HL-60/S4 (cell line): ENCODE data around the gene NUP205.
"Not testable (repeated sequence)": the region's sequence is repeated elsewhere in the genome, so short reads cannot be mapped to it uniquely, and the experiment has no call there.

Source experiments
- in situ Hi-C: fragments of 300-500 bp; cut with MboI; formaldehyde crosslinking; loops from 2 replicates; pipeline ENCODE4 v1.14.3; 2022; ENCODE audit warnings: low sequenced_read_pairs

NUP205 gene

GRCh38 chr7:135664046-135664589, 106.4 kb downstream of the NUP205 start:
- in situ Hi-C loops, result no loop called here

DNA sequence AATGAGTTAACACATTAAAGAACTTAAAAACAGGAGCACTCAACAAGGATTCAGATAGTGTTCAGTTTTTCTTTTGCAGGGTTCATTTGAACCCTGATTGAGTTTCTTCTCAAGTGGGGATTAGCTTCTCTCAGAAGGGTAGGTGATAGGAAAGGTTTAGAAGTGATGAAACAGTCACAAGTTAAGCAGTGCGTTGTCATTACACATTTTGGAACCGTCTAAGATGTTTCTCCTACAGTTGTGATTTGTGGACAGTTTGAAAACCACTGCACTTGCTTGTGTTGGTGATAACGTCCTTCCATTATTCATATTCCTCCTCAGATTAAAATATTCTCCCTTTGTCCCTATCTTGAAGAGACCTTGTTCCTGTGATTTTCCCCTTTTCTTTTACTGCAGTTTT, 107.3 kb downstream of the NUP205 start:
- in situ Hi-C loops, result no loop called here

DNA sequence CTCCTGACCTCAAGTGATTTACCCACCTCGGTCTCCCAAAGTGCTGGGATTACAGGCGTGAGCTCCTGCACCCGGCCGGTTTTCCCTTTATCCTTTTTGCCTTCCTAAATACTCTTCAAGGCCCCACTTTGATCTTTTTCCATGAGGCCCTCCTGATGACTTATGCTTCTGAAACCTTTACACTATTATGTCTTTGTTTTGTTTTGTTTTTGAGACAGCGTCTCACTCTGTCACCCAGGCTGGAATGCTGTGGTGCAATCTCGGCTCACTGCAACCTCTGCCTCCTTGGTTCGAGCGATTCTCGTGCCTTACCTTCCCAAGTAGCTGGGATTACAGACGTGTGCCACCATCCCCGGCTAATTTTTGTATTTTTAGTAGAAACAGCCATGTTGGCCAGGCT, 108.4 kb downstream of the NUP205 start:
- in situ Hi-C loops, result no loop called here

- in situ Hi-C loops, result no loop called here
Observed at GRCh38 chr7:135666846-135667245, 109.1 kb downstream of the NUP205 start.

- in situ Hi-C loops, result not testable (repeated sequence)
Observed at GRCh38 chr7:135667626-135668025, 109.9 kb downstream of the NUP205 start.

DNA sequence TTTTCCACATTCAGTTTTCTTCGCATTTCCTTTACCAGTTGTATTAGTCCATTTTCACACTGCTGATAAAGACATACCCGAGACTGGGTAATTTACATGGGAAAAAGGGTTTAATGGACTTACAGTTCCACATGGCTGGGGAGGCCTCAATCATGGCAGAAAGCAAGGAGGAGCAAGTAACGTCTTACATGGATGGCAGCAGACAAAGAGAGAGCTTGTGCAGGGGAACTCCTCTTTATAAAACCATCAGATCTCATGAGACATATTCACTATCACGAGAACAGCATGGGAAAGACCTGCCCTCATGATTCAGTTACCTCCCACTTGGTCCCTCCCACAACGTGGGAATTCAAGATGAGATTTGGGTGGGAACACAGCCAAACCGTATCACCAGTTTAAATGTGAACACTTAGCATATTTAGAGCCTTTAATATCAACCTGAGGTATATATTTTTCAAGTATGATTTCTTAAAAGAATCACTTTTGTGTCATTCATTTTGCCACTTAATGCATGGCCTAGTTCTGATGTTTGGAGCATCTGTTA, 111.2 kb downstream of the NUP205 start:
- in situ Hi-C loops, result not testable (repeated sequence)

DNA sequence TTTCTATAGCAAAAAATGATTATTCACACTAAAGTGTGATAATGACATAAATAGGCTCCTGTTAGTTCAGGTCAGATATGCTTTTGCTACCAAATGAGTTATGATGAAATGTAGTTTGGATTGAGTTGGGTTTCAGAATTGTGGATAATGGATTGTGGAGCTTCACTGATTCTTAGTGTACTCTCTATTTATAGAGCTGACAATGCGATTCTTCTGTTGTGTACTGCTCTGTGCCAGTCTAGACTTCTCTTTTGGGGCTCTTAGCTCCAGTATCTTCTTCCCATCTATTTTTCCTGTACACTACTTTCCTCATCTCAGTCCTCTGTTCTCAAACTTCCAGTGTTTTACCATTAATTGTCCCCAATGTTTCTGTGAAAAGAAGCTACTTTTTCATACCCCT, 112.1 kb downstream of the NUP205 start:
- in situ Hi-C loops, result no loop called here

GRCh38 chr7:135670179-135670578, 112.5 kb downstream of the NUP205 start:
- in situ Hi-C loops, result no loop called here

DNA sequence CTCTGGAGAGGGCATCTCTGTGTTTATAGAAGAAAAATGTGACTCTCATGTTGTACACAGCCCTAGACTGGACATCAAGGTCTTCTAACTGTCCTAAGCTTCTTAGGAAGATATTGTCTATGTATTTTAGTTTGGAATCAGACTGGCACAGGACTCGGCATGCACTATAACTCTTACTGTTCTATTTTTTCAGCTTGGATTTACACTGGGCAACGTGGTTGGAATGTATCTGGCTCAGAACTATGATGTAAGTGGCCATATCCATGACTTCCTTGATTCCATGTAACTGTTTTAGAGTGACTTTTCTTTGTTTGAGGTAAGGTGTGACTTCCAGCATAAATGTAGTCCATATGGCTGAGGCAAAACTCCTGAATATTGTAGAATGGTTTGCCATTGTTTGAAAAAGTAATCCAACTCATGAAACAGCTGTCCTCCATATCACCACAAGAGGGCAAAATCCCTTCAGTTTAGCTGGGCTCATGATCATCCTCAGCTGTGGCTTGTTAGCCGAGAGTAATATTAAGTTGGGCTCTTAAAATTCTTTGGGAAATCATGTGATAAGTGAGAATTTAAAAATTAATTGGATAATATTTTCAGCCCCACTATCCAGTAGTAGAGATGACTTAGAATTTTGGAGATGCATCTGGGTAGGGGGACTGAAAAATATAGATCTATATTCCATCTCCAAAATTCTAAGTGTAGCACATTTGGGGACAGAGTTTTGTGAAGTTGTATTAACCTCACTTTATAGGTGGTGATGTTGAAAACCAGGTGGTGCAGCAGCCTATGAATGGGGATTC, 115.0 kb downstream of the NUP205 start:
- in situ Hi-C loops, result no loop called here

DNA sequence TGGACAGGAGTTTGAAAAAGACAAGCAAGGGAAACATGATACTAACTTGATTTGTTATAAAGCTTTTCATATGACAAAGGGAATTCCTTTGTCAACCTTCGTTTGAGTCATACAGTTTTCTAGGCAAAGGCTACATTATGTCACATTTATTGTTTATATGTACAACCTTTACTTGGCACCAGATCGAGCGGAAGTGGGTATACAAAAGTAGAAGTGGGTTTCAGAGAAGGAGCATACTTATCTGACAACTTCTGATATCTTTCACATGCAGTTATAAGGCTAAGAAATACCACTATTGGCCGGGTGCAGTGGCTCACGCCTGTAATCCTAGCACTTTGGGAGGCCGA, 115.6 kb downstream of the NUP205 start:
- in situ Hi-C loops, result no loop called here

GRCh38 chr7:135678612-135679575, 121.2 kb downstream of the NUP205 start:
- in situ Hi-C loops, result no loop called here

GRCh38 chr7:135681762-135682161, 124.0 kb downstream of the NUP205 start:
- in situ Hi-C loops, result no loop called here

DNA sequence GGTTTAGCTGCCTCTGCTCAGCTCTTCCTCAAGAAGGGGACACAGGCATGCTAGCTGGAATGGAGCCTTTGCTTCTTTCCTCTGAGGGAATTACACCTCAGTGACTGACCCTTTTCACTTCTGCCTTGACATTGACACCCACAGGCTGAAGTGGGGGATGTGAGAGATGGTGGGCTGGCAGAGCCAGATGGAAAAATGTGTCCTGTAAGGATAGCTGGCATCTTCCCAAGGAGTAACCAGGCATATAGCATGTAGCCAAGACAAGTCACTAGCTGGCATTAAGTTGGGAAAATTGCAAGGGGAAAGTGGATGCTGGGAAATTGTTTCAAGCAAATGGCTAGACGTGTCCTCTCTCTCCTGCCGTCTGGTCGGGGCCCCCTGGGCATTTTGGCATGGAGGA, 124.5 kb downstream of the NUP205 start:
- in situ Hi-C loops, result no loop called here

GRCh38 chr7:135683609-135684008, 125.9 kb downstream of the NUP205 start:
- in situ Hi-C loops, result no loop called here

- in situ Hi-C loops, result no loop called here
Observed at GRCh38 chr7:135684136-135684535, 126.4 kb downstream of the NUP205 start.

DNA sequence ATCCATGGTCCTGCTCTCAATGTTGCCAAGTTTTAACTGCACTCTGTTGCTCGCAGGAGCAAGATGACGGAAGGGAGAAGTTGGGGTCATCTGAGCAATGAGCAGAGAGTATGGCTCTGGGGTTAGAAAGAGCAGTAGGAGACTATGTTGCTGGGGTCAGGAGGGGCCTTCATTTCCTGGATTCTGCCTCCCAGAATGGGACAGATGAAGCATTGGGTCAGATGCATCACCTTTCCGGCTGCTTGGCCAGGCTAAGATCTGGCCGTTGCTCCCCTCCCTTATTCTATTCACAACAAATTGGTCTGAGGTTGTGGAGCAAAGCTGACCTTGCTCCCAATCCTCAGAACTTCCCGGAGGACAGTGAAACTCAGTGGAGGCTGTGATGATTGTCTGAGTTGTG, 127.0 kb downstream of the NUP205 start:
- in situ Hi-C loops, result no loop called here

DNA sequence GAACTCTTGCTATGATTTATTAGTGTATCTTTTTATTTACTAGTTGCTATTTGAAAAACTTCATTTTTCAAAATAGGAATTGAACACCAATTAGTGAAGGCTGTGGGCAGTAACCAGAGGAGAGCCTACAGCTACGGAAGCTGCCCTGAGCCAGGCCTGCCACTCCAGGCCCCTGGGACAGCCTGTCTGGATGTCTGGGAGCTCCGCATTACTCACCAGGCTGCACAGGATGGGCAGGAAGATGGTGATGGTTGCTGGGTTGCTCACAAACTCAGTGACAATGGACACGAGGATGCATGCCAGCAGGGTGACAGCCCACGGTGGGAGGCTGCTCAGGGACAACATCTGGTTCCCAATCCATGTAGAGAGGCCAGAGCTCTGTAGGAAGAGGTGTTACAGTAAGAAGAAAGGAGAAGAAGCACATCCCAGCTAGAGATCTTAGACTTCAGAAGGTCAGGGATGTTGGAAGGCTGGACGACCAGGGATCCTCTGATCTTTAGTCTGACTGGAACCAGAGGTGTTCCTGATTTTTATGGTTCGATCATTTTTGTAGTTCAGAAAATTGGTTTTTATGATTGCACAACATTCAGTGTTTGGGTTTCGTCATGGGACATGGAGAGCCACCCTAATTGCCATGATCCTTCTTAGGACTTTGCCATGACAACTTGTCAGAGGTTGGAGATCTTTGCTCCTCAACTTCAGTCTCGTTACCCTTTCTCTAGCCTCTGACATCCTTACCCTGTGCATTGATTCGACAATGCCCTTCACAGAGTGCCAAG, 127.8 kb downstream of the NUP205 start:
- in situ Hi-C loops, result no loop called here

GRCh38 chr7:135687466-135687865, 129.7 kb downstream of the NUP205 start:
- in situ Hi-C loops, result no loop called here

DNA sequence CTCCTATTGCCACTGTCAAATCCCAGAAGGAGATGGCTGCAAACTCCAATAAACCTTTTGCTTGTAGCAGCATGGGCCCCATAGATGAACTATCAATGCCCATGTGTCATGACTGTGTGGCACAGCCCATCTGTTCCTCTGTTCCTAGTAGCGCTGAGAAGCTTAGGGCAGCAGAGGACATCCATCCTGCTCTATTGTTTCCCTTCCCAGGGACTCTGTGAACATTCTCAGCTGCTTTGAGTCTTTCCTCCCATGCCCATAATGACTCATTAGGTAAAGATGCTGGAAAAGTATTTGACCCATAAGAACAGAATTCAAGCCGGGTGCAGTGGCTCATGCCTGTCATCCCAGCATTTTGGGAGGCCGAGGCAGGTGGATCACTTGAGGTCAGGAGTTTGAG, 132.8 kb downstream of the NUP205 start:
- in situ Hi-C loops, result no loop called here

GRCh38 chr7:135692055-135692454, 134.3 kb downstream of the NUP205 start:
- in situ Hi-C loops, result no loop called here

DNA sequence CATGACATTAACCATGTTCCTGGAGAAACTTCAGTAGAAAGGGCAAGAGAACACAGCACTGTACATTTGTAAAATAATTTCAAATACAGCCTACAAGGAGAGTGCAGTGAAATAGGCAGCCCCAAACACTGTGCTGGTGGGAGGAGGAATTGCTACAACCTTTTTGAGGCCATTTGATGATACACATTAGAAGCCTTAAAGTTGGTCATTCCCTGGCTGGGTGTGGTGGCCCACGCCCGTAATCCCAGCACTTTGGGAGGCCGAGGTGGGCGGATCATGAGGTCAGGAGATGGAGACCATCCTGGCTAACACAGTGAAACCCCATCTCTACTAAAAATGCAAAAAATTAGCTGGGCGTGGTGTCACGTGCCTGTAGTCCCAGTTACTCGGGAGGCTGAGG, 134.9 kb downstream of the NUP205 start:
- in situ Hi-C loops, result not testable (repeated sequence)
